Measurements from ENCODE around the gene CCDC33. TPM values are rescaled to one million over a fixed set of nuclear protein-coding genes. Genes with fewer than 3 reads are reported as not detected.
A peak's percentile ranks its signal among the peaks of the same experiment; 100 is the strongest.

Gene CCDC33
- total RNA-seq, 2 donors from 2014 or later = not detected

- no peak for DNase-seq
- no peaks in the 10 kb centered on the region for H3K36me3 Mint-ChIP-seq (ENCODE audit: insufficient read depth in 2 of 2)
- no peak overlapping the region for H3K27ac Mint-ChIP-seq
- no peaks in the 10 kb centered on the region for H3K4me1 Mint-ChIP-seq (ENCODE audit: low read depth)
- H3K9me3 Mint-ChIP-seq = no peaks in the 10 kb centered on the region
- no peak for ATAC-seq (replicated peaks in 1 of 2)
- peaks cover 41% of the 10 kb centered on the region for H3K27me3 Mint-ChIP-seq (ENCODE audit: low read depth)
- H3K4me3 Mint-ChIP-seq = no peak overlapping the region
These were observed 39.8 kb downstream of the CCDC33 start for GRCh38 chr15:74275957-74276356.

GRCh38 chr15:74276560-74276959 lies 40.4 kb downstream of the CCDC33 start:
- Mint-ChIP-seq H3K4me1 (ENCODE audit: low read depth) (no peaks in the 10 kb centered on the region), H3K36me3 (ENCODE audit: insufficient read depth in 2 of 2) (no peaks in the 10 kb centered on the region), H3K27ac (no peak overlapping the region), H3K9me3 (no peaks in the 10 kb centered on the region), H3K27me3 (ENCODE audit: low read depth) (peaks cover 38% of the 10 kb centered on the region), H3K4me3 (no peak overlapping the region)
- DNase-seq = no peak
- ATAC-seq (replicated peaks in 1 of 2) = no peak

- Mint-ChIP-seq H3K9me3 (no peaks in the 10 kb centered on the region), H3K4me1 (ENCODE audit: low read depth) (no peaks in the 10 kb centered on the region), H3K27me3 (ENCODE audit: low read depth) (peaks cover 35% of the 10 kb centered on the region), H3K27ac (no peak overlapping the region), H3K4me3 (no peak overlapping the region), H3K36me3 (ENCODE audit: insufficient read depth in 2 of 2) (no peaks in the 10 kb centered on the region)
- no peak for DNase-seq
- no peak for ATAC-seq (replicated peaks in 1 of 2)
These were observed 41.2 kb downstream of the CCDC33 start for GRCh38 chr15:74277242-74277810.

- ATAC-seq (replicated peaks in 1 of 2) (no peak), DNase-seq (no peak)
- no peak overlapping the region for H3K27ac Mint-ChIP-seq
- H3K36me3 Mint-ChIP-seq (ENCODE audit: insufficient read depth in 2 of 2) = no peaks in the 10 kb centered on the region
- no peaks in the 10 kb centered on the region for H3K4me1 Mint-ChIP-seq (ENCODE audit: low read depth)
- no peaks in the 10 kb centered on the region for H3K9me3 Mint-ChIP-seq
- peaks cover 27% of the 10 kb centered on the region for H3K27me3 Mint-ChIP-seq (ENCODE audit: low read depth)
- H3K4me3 Mint-ChIP-seq = no peak overlapping the region
These were observed 42.1 kb downstream of the CCDC33 start for GRCh38 chr15:74278207-74278606.

GRCh38 chr15:74281147-74282133 lies 45.3 kb downstream of the CCDC33 start:
- Mint-ChIP-seq H3K9me3 (no peaks in the 10 kb centered on the region), H3K4me1 (ENCODE audit: low read depth) (no peaks in the 10 kb centered on the region), H3K27ac (no peak overlapping the region), H3K36me3 (ENCODE audit: insufficient read depth in 2 of 2) (no peaks in the 10 kb centered on the region), H3K27me3 (ENCODE audit: low read depth) (peaks cover 41% of the 10 kb centered on the region), H3K4me3 (no peak overlapping the region)
- ATAC-seq (replicated peaks in 1 of 2) (no peak), DNase-seq (no peak)

- Mint-ChIP-seq H3K4me3 (no peak overlapping the region), H3K4me1 (ENCODE audit: low read depth) (no peaks in the 10 kb centered on the region), H3K27ac (no peak overlapping the region), H3K36me3 (ENCODE audit: insufficient read depth in 2 of 2) (no peaks in the 10 kb centered on the region), H3K9me3 (no peaks in the 10 kb centered on the region), H3K27me3 (ENCODE audit: low read depth) (peaks cover 49% of the 10 kb centered on the region)
- ATAC-seq (replicated peaks in 1 of 2) = no peak
- no peak for DNase-seq
These were observed 47.2 kb downstream of the CCDC33 start for GRCh38 chr15:74283368-74283767.

GRCh38 chr15:74289671-74290070 lies 53.5 kb downstream of the CCDC33 start:
- peaks cover 0 to 2% of the 10 kb centered on the region in 2 donors for H3K9me3 Mint-ChIP-seq
- peaks cover 27% of the 10 kb centered on the region for H3K4me1 Mint-ChIP-seq (ENCODE audit: low read depth)
- peaks cover 53% of the 10 kb centered on the region for H3K27me3 Mint-ChIP-seq (ENCODE audit: low read depth)
- ATAC-seq (replicated peaks in 1 of 2) = no peak
- H3K36me3 Mint-ChIP-seq (ENCODE audit: insufficient read depth in 2 of 2) = no peaks in the 10 kb centered on the region
- no peak overlapping the region for H3K27ac Mint-ChIP-seq
- H3K4me3 Mint-ChIP-seq = no peak overlapping the region
- DNase-seq = no peak

GRCh38 chr15:74290645-74291044 lies 54.5 kb downstream of the CCDC33 start:
- ATAC-seq (replicated peaks in 1 of 2) (peak; percentile 8 to 40), DNase-seq (no peak)
- Mint-ChIP-seq H3K4me3 (peak overlapping the region; percentile 63 to 66), H3K4me1 (ENCODE audit: low read depth) (peaks cover 27% of the 10 kb centered on the region), H3K9me3 (peaks cover 0 to 2% of the 10 kb centered on the region in 2 donors), H3K27me3 (ENCODE audit: low read depth) (peaks cover 56% of the 10 kb centered on the region), H3K36me3 (ENCODE audit: insufficient read depth in 2 of 2) (no peaks in the 10 kb centered on the region), H3K27ac (no peak overlapping the region)

- DNase-seq (peak; percentile 86 to 88), ATAC-seq (replicated peaks in 1 of 2) (peak; percentile 94 to 97)
- Mint-ChIP-seq H3K27me3 (ENCODE audit: low read depth) (peaks cover 49% of the 10 kb centered on the region), H3K4me1 (ENCODE audit: low read depth) (peaks cover 27% of the 10 kb centered on the region), H3K9me3 (peaks cover 0 to 2% of the 10 kb centered on the region in 2 donors), H3K27ac (peak overlapping the region; percentile 18), H3K36me3 (ENCODE audit: insufficient read depth in 2 of 2) (no peaks in the 10 kb centered on the region), H3K4me3 (peak overlapping the region; percentile 63 to 66)
These were observed 55.3 kb downstream of the CCDC33 start for GRCh38 chr15:74291101-74292071.

GRCh38 chr15:74293021-74293810 lies 57.1 kb downstream of the CCDC33 start:
- peaks cover 40% of the 10 kb centered on the region for H3K27me3 Mint-ChIP-seq (ENCODE audit: low read depth)
- H3K9me3 Mint-ChIP-seq = peaks cover 0 to 2% of the 10 kb centered on the region in 2 donors

GRCh38 chr15:74294010-74294409 lies 57.9 kb downstream of the CCDC33 start:
- H3K27me3 Mint-ChIP-seq (ENCODE audit: low read depth) = peaks cover 34% of the 10 kb centered on the region
- DNase-seq (no peak), ATAC-seq (replicated peaks in 1 of 2) (no peak)
- H3K27ac Mint-ChIP-seq = no peak overlapping the region
- peaks cover 27% of the 10 kb centered on the region for H3K4me1 Mint-ChIP-seq (ENCODE audit: low read depth)
- no peaks in the 10 kb centered on the region for H3K36me3 Mint-ChIP-seq (ENCODE audit: insufficient read depth in 2 of 2)
- H3K9me3 Mint-ChIP-seq = peaks cover 0 to 2% of the 10 kb centered on the region in 2 donors
- H3K4me3 Mint-ChIP-seq = no peak overlapping the region

More at GRCh38 chr15:74293021-74293810, 57.1 kb downstream of the CCDC33 start:
- no peak overlapping the region for H3K4me3 Mint-ChIP-seq
- no peak for DNase-seq
- no peak overlapping the region for H3K27ac Mint-ChIP-seq
- ATAC-seq (replicated peaks in 1 of 2) = no peak
- no peaks in the 10 kb centered on the region for H3K36me3 Mint-ChIP-seq (ENCODE audit: insufficient read depth in 2 of 2)
- H3K4me1 Mint-ChIP-seq (ENCODE audit: low read depth) = peaks cover 27% of the 10 kb centered on the region

GRCh38 chr15:74295800-74296199 lies 59.7 kb downstream of the CCDC33 start:
- no peak overlapping the region for H3K4me3 Mint-ChIP-seq
- no peak overlapping the region for H3K27ac Mint-ChIP-seq
- ATAC-seq (replicated peaks in 1 of 2) (no peak), DNase-seq (no peak)
- H3K9me3 Mint-ChIP-seq = peaks cover 0 to 2% of the 10 kb centered on the region in 2 donors
- H3K36me3 Mint-ChIP-seq (ENCODE audit: insufficient read depth in 2 of 2) = no peaks in the 10 kb centered on the region
- H3K4me1 Mint-ChIP-seq (ENCODE audit: low read depth) = peaks cover 13% of the 10 kb centered on the region
- H3K27me3 Mint-ChIP-seq (ENCODE audit: low read depth) = peaks cover 41% of the 10 kb centered on the region
